22Rv1 (cell line): ENCODE results near the gene ZNF860.

Experiments
- CTCF ChIP-seq: fragments of 450-650 bp; IDR thresholded peaks from 2 replicates; pipeline ENCODE4 v1.5.1; 2017; ENCODE audit warnings: mild to moderate bottlenecking
- ZFX ChIP-seq: fragments of 450-650 bp; IDR thresholded peaks from 2 replicates; pipeline ENCODE4 v1.6.1; 2017; ENCODE audit warnings: antibody characterized with exemption, borderline replicate concordance

DNA sequence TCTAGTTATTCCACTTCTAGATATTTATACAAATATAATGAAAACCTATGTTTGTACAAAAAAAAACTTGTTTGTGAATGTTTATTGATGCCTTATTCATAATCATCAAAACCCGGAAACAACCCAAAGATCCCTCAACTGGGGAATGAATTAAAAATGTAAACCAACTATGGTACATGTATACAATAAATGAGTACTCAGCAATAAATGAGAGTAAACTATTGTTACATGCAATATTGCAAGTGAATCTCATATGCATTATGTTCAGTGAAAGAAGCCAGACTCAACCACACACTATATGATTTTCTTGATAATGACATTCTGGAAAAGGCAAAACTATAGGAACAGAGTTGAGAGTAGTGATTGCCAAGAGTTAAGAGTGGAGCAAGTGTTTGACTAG lies 12.3 kb downstream of the ZNF860 start:
- TF ChIP-seq CTCF (no peak), ZFX (no peak)
